ENCODE data around the gene MED15.

DNA sequence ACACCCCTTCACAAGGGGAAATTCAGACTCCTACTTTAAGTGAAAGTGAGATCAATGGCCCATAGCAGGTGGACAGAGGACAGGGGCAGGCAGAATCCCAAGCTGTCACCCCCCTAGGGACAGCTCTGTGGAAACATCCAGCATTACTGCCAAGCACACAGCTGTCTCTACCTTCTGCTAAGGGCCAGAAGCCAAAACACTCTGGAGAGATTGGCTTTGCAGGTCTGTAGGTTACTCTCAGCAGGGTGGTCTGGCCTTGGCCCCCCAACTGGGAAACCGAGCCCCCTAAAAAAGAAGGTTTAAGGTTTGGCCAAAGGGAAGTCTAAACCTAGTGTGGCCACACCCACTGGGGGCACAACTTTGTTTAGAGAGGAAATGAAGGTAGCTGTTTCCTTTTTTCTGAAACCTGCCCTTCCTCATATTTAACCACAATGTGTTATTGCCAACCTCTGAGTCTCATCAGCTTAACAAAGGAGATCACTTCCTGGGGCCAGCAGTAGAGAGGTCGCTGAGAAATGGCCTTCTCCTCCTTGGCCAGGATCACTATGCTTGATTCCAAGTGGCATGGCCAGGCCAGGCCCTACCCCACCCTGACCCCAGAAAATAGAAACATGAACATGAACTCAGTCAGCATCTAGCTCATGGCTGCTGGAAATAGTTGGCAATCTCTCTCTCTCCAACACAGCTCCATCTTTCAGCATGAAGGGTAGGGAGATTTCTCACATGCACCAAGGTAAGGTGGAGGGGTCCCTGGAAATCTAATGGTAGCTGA is 43.9 kb upstream of the MED15 start:
- TF ChIP-seq, protein P1, sequence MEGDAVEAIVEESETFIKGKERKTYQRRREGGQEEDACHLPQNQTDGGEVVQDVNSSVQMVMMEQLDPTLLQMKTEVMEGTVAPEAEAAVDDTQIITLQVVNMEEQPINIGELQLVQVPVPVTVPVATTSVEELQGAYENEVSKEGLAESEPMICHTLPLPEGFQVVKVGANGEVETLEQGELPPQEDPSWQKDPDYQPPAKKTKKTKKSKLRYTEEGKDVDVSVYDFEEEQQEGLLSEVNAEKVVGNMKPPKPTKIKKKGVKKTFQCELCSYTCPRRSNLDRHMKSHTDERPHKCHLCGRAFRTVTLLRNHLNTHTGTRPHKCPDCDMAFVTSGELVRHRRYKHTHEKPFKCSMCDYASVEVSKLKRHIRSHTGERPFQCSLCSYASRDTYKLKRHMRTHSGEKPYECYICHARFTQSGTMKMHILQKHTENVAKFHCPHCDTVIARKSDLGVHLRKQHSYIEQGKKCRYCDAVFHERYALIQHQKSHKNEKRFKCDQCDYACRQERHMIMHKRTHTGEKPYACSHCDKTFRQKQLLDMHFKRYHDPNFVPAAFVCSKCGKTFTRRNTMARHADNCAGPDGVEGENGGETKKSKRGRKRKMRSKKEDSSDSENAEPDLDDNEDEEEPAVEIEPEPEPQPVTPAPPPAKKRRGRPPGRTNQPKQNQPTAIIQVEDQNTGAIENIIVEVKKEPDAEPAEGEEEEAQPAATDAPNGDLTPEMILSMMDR (IDR thresholded peaks at IDR 0.05) = no peak
- no peak for TF ChIP-seq POLR2AphosphoS5 (IDR thresholded peaks at IDR 0.05)
- no peak for TF ChIP-seq EP300 (IDR thresholded peaks at IDR 0.05)
